Endothelial cell of hepatic sinusoid (primary cell): ENCODE data around the gene STRA6.
"Not testable (repeated sequence)": the region's sequence is repeated elsewhere in the genome, so short reads cannot be mapped to it uniquely, and the experiment has no call there.

Experiments used
- in situ Hi-C: cut with HindIII; loops from 2 replicates; pipeline ENCODE4 v1.10.0; 2017; ENCODE audit warnings: low sequenced_read_pairs

The STRA6 gene

GRCh38 chr15:74170071-74170844, 32.3 kb downstream of the STRA6 start:
- in situ Hi-C loops = loop anchor here (5.0 kb wide), 1 partner anchor 57 kb away; no protein-coding TSS in a partner anchor

GRCh38 chr15:74168711-74169126, 33.9 kb downstream of the STRA6 start:
- in situ Hi-C loops = no loop called here

- in situ Hi-C loops = no loop called here
Measured at GRCh38 chr15:74167891-74168331, 34.7 kb downstream of the STRA6 start.

- in situ Hi-C loops = no loop called here
Measured at GRCh38 chr15:74165461-74165860, 37.1 kb downstream of the STRA6 start.

GRCh38 chr15:74162195-74162536, 40.4 kb downstream of the STRA6 start:
- in situ Hi-C loops = not testable (repeated sequence)

- in situ Hi-C loops = not testable (repeated sequence)
Measured at GRCh38 chr15:74160390-74160789, 42.2 kb downstream of the STRA6 start.

- in situ Hi-C loops = no loop called here
Measured at GRCh38 chr15:74159773-74160172, 42.8 kb downstream of the STRA6 start.

- in situ Hi-C loops = no loop called here
Measured at GRCh38 chr15:74158855-74159650, 43.5 kb downstream of the STRA6 start.

- in situ Hi-C loops = no loop called here
Measured at GRCh38 chr15:74157868-74158827, 44.4 kb downstream of the STRA6 start.

GRCh38 chr15:74156678-74157411, 45.7 kb downstream of the STRA6 start:
- in situ Hi-C loops = no loop called here

GRCh38 chr15:74155766-74156417, 46.7 kb downstream of the STRA6 start:
- in situ Hi-C loops = no loop called here

- in situ Hi-C loops = no loop called here
Measured at GRCh38 chr15:74147051-74147450, 55.5 kb downstream of the STRA6 start.

- in situ Hi-C loops = no loop called here
Measured at GRCh38 chr15:74146277-74146800, 56.2 kb downstream of the STRA6 start.

- in situ Hi-C loops = no loop called here
Measured at GRCh38 chr15:74144153-74144775, 58.3 kb downstream of the STRA6 start.

GRCh38 chr15:74141591-74141990, 61.0 kb downstream of the STRA6 start:
- in situ Hi-C loops = no loop called here

- in situ Hi-C loops = no loop called here
Measured at GRCh38 chr15:74138642-74139041, 63.9 kb downstream of the STRA6 start.

GRCh38 chr15:74137537-74137894, 65.1 kb downstream of the STRA6 start:
- in situ Hi-C loops = no loop called here

GRCh38 chr15:74136814-74137536, 65.6 kb downstream of the STRA6 start:
- in situ Hi-C loops = no loop called here

- in situ Hi-C loops = no loop called here
Measured at GRCh38 chr15:74136540-74136813, 66.1 kb downstream of the STRA6 start.
